Panc1 (cell line): ENCODE measurements around the gene NLRC5. TPM values are rescaled to one million over a fixed set of nuclear protein-coding genes. Genes with fewer than 3 reads are reported as not detected.
A peak's percentile ranks its signal among the peaks of the same experiment; 100 is the strongest.

Experiments
- ATAC-seq: fragments of 200-7000 bp; cut with Tn5 transposase; 2 replicates; pipeline ENCODE4 v1.9.1; 2020; ENCODE audit warnings: mild to moderate bottlenecking, moderate library complexity
- BruUV-seq: library from RNA; stranded (reverse); fragments of 400-500 nt; replicated peaks from 2 replicates; lab custom pipeline; 2021; lab: Mats Ljungman, UMichigan
- CTCF ChIA-PET: fragments of 300-600 bp; sonication (Branson Sonifier 250); formaldehyde crosslinking; loops from one replicate; lab custom pipeline; 2022; ENCODE audit warnings: antibody characterized with exemption; lab: Charles Lee
- POLR2A ChIA-PET: fragments of 300-600 bp; sonication (Branson Sonifier 250); formaldehyde crosslinking; loops from one replicate; lab custom pipeline; 2022; ENCODE audit warnings: antibody characterized with exemption; lab: Charles Lee
- DNase-seq: peaks from one replicate; pipeline ENCODE4 v3.0.0-alpha.2; 2010; ENCODE audit warnings: low read depth, low spot score
- H3K27ac ChIP-seq: 2 replicates; pipeline ENCODE4 v1.5.1; 2011; ENCODE audit warnings: mild to moderate bottlenecking, low read length, inconsistent platforms
- H3K27me3 ChIP-seq: fragments of 200-500 bp; sonication (Bioruptor generic); 2 replicates; pipeline ENCODE4 v1.6.0; 2014; ENCODE audit warnings: low read length, inconsistent platforms; ENCODE audit not compliant: control insufficient read depth, insufficient read depth
- H3K36me3 ChIP-seq: fragments of 200-500 bp; sonication (Bioruptor generic); 2 replicates; pipeline ENCODE4 v1.5.1; 2014; ENCODE audit warnings: inconsistent platforms, mild to moderate bottlenecking, low read length, moderate library complexity; ENCODE audit not compliant: control insufficient read depth, insufficient read depth
- H3K4me1 ChIP-seq: 2 replicates; pipeline ENCODE4 v1.5.1; 2011; ENCODE audit warnings: inconsistent platforms, mild to moderate bottlenecking, low read length, moderate library complexity; ENCODE audit not compliant: control insufficient read depth, insufficient read depth
- H3K4me3 ChIP-seq, 2 experiments: 2 replicates each; pipeline ENCODE4 v1.5.1; 2011 to 2012; ENCODE audit warnings: low read depth in 2 of 2, low read length in 2 of 2, mild to moderate bottlenecking in 2 of 2, inconsistent platforms in 1 of 2, moderate library complexity in 1 of 2
- H3K9me3 ChIP-seq: fragments of 200-500 bp; sonication (Bioruptor generic); 2 replicates; pipeline ENCODE4 v1.5.1; 2014; ENCODE audit warnings: low read depth, mild to moderate bottlenecking, inconsistent platforms, low read length, moderate library complexity; ENCODE audit not compliant: control insufficient read depth, insufficient read depth
- POLR2AphosphoS5 ChIP-seq: IDR thresholded peaks from 2 replicates; pipeline ENCODE4 v1.6.1; 2012; ENCODE audit warnings: mild to moderate bottlenecking, low read depth, low read length, moderate library complexity
- SIN3A ChIP-seq: IDR thresholded peaks from 2 replicates; pipeline ENCODE4 v1.6.1; 2012; ENCODE audit warnings: low read depth, mild to moderate bottlenecking, low read length, moderate library complexity, borderline replicate concordance; ENCODE audit not compliant: insufficient read depth
- TCF7L2 ChIP-seq: IDR thresholded peaks from 2 replicates; pipeline ENCODE4 v1.6.1; 2011; ENCODE audit warnings: mild to moderate bottlenecking, low read depth, low read length, inconsistent platforms
- in situ Hi-C: cut with HindIII; loops from 2 replicates; pipeline ENCODE4 v1.10.0; 2016; ENCODE audit warnings: low sequenced_read_pairs, low pct_unique_long_range_greater_than_20kb
- intact Hi-C: fragments of 100-400 bp; cut with micrococcal nuclease; formaldehyde crosslinking; loops from one replicate; pipeline ENCODE4 v1.10.0; 2022; ENCODE audit not compliant: unreplicated experiment
- total RNA-seq: library from RNA; stranded (reverse); gene quantifications from one replicate; pipeline ENCODE4 v1.2.1, GENCODE V29; 2021; ENCODE audit not compliant: unreplicated experiment
- TF ChIP-seq, protein P1 (sequence below): fragments of 450-650 bp; IDR thresholded peaks from 2 replicates; pipeline ENCODE4 v1.5.1; 2017; ENCODE audit warnings: mild to moderate bottlenecking
- TF ChIP-seq, protein P2 (sequence below), 2 experiments: IDR thresholded peaks; 2 replicates each; pipeline ENCODE4 v1.6.1; 2011 to 2012; ENCODE audit warnings: low read depth in 2 of 2, control low read depth in 1 of 2, low read length in 1 of 2, mild to moderate bottlenecking in 1 of 2, moderate library complexity in 1 of 2; ENCODE audit not compliant: insufficient read depth in 1 of 2

Gene NLRC5
- total RNA-seq, 1 experiment from 2014 or later, result 8.8 TPM

DNA sequence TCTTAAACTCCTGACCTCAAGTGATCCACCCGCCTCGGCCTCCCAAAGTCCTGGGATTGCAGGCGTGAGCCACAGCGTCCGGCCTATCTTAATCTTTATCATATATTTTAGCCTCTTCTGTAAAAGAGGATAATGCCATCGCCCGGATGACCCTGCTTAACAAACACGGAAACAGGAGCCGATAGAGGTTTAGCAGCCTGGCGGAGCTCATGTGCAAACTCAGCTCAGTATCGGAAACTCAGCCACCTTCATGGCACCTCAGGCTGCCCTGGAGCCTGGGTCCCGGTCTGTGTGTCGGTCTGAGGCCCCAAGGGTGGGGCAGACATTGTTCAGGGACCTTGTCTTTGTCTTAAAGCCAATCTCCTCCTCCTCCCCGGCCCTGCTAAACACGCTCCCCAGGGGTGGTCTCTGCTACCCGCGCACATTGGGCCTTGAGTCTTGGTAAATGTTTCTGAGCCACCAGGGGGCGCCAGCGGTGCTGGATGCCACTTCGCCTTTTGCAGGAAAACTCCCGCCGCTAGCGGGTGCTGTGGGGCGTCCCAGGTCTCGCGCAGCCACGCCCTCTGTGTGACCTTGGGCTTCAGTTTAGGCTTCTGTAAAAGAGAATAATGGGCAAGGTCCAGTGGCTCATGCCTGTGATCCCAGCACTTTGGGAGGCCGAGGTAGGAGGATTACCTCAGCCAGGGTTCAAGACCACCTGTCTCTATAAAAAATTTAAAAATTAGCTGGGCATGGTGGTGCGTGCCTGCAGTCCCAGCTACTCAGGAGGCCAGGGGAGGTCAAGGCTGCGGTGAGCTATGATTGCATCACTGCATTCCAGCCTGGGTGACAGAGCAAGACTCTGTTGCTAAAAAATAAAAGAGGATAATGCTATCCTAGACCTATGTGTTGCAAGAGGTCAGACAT, 24.9 kb upstream of the NLRC5 start:
- ChIA-PET POLR2A (no interaction called here), CTCF (interaction anchor here (0.6 to 1.1 kb wide), 2 partner anchors 81 to 98 kb away, joined by 3 to 4 read pairs; no protein-coding TSS in a partner anchor)
- intact Hi-C loops (loop anchor here (10.0 kb wide), 1 partner anchor 80 kb away; no protein-coding TSS in a partner anchor), in situ Hi-C loops (no loop called here)
- no peak overlapping the region for H3K4me3 ChIP-seq
- no peaks in the 10 kb centered on the region for H3K4me1 ChIP-seq
- BruUV-seq, result no TSS peak
- DNase-seq (no peak), ATAC-seq (peak; percentile 81)
- no peaks in the 10 kb centered on the region for H3K27me3 ChIP-seq
- no peaks in the 10 kb centered on the region for H3K36me3 ChIP-seq
- H3K27ac ChIP-seq, result no peak overlapping the region
- TF ChIP-seq TCF7L2, result no peak
- TF ChIP-seq, protein P1, sequence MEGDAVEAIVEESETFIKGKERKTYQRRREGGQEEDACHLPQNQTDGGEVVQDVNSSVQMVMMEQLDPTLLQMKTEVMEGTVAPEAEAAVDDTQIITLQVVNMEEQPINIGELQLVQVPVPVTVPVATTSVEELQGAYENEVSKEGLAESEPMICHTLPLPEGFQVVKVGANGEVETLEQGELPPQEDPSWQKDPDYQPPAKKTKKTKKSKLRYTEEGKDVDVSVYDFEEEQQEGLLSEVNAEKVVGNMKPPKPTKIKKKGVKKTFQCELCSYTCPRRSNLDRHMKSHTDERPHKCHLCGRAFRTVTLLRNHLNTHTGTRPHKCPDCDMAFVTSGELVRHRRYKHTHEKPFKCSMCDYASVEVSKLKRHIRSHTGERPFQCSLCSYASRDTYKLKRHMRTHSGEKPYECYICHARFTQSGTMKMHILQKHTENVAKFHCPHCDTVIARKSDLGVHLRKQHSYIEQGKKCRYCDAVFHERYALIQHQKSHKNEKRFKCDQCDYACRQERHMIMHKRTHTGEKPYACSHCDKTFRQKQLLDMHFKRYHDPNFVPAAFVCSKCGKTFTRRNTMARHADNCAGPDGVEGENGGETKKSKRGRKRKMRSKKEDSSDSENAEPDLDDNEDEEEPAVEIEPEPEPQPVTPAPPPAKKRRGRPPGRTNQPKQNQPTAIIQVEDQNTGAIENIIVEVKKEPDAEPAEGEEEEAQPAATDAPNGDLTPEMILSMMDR, result peak; percentile 95
- no peaks in the 10 kb centered on the region for H3K9me3 ChIP-seq

DNA sequence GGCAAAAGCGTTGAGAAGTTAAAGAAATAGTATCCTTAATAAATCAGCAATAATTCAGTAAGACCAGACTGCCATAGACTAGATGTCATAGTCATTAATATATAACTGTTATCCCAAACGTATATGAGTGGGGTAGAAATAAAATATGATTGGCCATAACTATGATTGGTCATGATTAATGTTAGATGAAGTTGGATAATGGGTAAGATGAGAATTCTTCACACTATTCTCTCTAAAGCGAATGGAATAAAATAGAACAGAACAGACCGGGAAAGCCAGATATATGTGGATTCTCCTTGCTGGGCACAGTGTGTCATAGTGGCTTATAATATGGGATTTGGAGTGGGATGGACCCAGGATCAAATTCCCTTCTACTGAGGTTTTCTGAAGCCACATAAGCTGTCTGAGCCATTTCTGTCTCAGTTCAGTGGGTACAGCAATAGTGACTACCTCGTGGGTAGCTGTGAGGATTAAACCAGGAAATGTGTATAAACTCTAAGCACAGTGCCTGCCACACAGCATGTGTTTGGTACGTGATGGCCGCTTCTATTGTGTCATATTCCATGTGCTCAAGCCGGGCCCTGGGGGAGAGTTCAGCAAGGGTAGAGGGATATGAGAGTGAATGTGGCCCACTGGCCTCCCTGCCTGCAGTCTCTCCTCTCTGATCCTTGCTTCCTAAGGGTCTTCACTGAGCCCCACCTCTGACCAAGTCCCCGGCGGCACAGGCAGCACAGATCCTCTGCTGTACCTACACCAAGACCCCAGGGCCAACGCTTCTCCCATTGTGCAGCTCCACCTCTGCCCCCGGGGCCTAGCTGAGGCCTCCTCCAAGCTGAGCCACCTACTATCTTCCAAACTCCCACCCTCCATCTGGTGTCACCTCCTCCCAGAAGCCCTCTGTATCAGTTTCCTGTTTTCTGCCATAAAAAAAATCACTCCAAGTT, 23.9 kb upstream of the NLRC5 start:
- no peak for ATAC-seq
- BruUV-seq, result no TSS peak

More for the DNA sequence above, 23.9 kb upstream of the NLRC5 start:
- H3K27ac ChIP-seq, result no peak overlapping the region
- H3K4me3 ChIP-seq, result no peak overlapping the region
- POLR2A ChIA-PET, result no interaction called here
- H3K9me3 ChIP-seq, result no peaks in the 10 kb centered on the region
- DNase-seq, result no peak
- intact Hi-C loops (loop anchor here (10.0 kb wide), 1 partner anchor 79 kb away; no protein-coding TSS in a partner anchor), in situ Hi-C loops (no loop called here)
- no peaks in the 10 kb centered on the region for H3K36me3 ChIP-seq
- no peaks in the 10 kb centered on the region for H3K27me3 ChIP-seq
- CTCF ChIA-PET, result no interaction called here
- TF ChIP-seq POLR2AphosphoS5, result no peak
- no peak for TF ChIP-seq SIN3A
- TF ChIP-seq, protein P1, result no peak
- no peak for TF ChIP-seq TCF7L2
- TF ChIP-seq, protein P2, sequence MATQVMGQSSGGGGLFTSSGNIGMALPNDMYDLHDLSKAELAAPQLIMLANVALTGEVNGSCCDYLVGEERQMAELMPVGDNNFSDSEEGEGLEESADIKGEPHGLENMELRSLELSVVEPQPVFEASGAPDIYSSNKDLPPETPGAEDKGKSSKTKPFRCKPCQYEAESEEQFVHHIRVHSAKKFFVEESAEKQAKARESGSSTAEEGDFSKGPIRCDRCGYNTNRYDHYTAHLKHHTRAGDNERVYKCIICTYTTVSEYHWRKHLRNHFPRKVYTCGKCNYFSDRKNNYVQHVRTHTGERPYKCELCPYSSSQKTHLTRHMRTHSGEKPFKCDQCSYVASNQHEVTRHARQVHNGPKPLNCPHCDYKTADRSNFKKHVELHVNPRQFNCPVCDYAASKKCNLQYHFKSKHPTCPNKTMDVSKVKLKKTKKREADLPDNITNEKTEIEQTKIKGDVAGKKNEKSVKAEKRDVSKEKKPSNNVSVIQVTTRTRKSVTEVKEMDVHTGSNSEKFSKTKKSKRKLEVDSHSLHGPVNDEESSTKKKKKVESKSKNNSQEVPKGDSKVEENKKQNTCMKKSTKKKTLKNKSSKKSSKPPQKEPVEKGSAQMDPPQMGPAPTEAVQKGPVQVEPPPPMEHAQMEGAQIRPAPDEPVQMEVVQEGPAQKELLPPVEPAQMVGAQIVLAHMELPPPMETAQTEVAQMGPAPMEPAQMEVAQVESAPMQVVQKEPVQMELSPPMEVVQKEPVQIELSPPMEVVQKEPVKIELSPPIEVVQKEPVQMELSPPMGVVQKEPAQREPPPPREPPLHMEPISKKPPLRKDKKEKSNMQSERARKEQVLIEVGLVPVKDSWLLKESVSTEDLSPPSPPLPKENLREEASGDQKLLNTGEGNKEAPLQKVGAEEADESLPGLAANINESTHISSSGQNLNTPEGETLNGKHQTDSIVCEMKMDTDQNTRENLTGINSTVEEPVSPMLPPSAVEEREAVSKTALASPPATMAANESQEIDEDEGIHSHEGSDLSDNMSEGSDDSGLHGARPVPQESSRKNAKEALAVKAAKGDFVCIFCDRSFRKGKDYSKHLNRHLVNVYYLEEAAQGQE (IDR thresholded peaks at IDR 0.05; ENCODE audit: insufficient read depth in 1 of 2, low read depth in 2 of 2, low read length in 1 of 2), result no peak
- H3K4me1 ChIP-seq, result no peaks in the 10 kb centered on the region
